Measurements from ENCODE around the gene HOXD8. TPM values are rescaled to one million over a fixed set of nuclear protein-coding genes. Genes with fewer than 3 reads are reported as not detected.

HOXD8 gene
- total RNA-seq = 0.88 and 2.2 TPM in 2 replicates
- polyA plus RNA-seq (2012) = 2.3 TPM

DNA sequence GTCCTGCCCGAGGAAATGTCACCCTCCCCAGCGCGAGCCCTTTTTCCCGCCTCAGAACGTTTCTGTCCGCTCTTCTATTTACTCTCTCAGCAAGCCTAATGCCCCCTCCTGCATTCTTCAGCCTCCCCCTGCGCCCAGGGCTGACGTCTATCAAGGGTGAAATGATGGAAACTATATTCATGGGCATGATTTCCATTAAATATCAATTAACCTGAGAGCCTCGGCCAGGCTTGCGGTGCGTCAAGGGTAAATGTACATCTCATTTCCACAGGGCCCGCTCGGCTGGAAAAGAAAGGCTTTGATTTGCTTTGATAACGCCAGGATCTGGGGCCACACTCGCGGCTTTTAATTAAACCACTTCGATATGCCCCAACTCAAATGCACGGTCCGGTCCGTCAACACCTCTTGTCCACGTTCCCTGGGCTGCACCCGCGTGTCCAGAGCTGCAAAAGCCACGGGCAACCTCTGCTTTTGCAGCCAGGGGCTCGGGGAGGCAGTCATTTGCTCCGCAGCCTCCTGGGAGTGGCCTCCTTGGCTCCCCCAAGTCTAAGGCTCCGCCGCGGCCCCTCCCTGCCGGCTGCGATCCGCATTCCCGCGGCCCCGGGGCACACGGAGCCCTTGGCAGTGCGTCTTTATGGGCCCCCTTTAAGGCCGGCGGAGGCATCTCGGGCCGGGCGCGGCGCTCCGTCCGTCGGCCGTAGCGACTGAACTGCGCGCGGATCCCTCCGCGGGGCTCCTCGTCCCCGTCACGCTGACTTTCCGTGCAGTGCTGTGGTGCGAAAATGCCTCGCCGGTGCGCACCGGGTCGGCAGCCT lies at the start of gene HOXD8:
Gene HOXD8, plus strand, starts transcription at position 724 of the 815 bp plus-strand sequence. CDS start 662 bp downstream, outside the sequence.
- peak; percentile 52 for DNase-seq (ENCODE audit: low read depth)

GRCh38 chr2:176079831-176080539 lies 49.5 kb upstream of the HOXD8 start:
- peak; percentile 42 for DNase-seq (ENCODE audit: low read depth)

DNA sequence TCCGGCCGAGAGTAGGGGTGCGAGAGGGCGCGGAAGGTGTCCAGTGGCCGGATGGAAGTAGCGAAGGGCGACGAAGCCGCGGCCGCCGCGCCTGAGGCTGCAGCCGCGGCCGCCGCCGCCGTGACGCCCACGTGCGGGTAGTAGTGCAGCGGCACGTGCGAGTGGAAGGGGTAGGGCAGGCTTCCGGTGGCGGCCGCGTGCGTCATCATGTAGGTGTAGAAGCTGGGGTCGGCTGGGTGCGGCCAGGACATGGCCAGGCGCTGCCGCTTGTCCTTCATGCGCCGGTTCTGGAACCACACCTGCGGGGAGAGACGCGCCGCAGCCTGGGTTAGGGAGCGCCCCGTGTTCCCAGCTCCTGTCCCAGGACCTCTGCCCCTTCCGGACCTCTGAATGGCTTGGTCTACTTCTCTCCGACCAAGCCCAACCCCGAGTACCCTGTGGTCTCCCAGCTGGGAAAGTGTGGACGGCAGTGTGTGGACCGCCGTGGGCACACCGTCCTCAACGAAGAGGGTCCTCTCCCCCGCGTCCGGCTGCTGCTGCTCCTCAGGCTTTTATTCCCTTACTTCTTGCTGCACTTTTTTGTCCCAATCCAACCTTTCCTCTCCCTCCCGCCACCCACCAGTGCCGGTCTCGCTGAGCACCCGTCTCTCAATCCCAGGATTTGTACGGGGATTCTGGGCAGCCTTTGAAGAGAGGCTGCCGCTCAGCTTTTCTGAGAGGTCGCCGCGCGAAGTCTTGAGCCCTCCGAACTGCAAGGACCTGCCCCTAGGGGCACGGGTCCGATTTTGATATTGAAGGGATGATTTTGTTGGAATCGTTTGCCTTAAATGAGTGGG lies 48.7 kb upstream of the HOXD8 start:
- no peak for DNase-seq (ENCODE audit: low read depth)

DNA sequence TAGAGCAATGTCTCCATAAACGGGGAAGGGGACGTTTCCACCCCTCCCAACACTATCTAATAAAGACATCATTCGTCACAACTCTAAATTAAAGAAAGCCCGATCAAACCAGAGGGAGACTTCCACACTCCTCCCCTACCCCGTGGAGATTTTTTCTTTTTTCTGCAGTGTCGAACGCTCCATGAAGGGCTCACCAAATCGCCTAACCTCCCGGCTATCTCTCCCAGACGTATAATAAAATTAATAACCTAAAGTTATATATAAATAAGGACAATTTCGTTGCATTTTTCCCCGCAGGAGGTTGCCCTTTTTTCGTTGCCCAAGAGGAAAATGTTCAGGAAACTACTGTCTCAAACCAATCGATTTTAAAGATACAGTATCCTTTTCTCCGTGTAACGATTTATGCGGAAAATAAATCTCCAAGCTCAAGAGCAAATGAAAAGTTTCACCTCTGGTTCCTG lies 48.1 kb upstream of the HOXD8 start:
- DNase-seq (ENCODE audit: low read depth) = no peak

- no peak for DNase-seq (ENCODE audit: low read depth)
These were observed 47.5 kb upstream of the HOXD8 start for GRCh38 chr2:176081837-176082524.

DNA sequence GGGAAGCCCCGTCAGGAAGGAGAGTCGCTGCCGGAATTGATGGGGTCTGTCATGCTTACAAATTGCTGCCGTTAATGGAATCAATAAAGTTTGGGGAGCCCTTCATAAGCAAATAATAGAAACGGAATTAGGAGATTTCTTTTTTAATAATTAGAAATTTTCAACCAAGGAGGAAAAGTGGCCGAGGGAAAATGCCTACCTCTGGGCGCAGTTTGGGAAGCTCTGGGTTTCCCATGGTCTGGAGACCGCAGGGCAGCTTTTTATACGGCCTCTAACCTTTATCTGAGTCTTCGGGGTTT lies 47.0 kb upstream of the HOXD8 start:
- DNase-seq (ENCODE audit: low read depth) = no peak

- DNase-seq (ENCODE audit: low read depth) = no peak
These were observed 46.4 kb upstream of the HOXD8 start for GRCh38 chr2:176082824-176083751.

- DNase-seq (ENCODE audit: low read depth) = no peak
These were observed 45.7 kb upstream of the HOXD8 start, which contains the start of gene EVX2 for GRCh38 chr2:176083796-176084261. Gene EVX2, minus strand, starts transcription at chr2:176083962. Its CDS starts 186 bp downstream, at chr2:176083776.

DNA sequence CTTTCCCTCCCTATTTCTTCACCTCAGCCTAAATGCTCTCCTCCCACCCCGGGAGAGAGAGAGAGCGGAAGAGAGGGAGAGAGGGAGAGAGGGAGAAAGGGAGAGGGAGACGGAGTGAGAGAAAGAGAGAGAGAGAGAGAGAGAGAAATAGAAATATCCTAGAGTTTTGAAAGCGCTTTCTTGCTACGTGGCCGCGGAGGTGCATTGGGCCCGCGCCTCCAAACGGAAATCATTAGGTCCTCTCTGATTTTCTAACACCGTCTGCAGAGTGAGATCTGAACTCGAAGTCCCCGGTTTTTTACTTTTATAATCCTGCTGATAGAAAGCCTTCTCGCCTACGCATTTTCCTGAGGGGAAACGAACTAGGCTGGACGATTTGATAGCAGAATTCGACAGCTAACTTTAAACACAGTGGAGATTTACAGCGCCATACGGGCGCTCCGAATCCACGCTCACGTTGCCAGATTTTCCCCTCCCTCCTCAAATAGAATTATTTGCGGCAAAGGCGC lies 44.8 kb upstream of the HOXD8 start:
- no peak for DNase-seq (ENCODE audit: low read depth)

DNA sequence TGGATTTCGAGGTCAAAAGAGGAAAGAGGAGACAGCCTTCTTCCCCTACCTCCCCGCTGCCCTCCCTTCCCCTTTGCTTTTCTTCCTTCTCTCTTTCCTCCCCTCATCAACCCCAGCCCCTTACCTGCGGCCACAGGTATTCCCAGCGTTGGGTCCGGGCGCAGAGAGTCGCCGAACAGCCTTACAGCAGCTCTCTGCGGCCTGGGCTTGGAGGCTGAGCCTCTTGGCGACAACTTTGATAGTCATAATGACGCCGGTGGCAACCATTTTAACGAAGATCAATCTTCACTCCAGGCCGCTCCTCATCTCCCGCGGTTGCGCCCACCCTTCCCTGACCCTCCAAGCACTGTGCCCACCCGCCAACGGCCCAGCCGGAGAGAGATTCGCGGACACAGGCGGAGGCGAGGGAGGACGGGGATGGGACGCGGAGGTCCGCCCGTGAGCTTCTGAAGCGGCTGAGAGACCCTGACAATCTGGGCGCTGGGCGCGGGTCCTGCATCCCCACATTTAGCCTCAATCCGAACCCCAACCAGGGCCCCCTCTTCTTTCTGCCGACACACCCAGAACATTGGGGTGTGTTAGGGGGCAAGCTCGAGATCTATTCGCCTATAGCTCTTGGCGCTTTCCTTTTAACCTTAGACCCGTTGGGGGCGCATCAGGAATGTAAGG lies 44.3 kb upstream of the HOXD8 start:
- no peak for DNase-seq (ENCODE audit: low read depth)

DNA sequence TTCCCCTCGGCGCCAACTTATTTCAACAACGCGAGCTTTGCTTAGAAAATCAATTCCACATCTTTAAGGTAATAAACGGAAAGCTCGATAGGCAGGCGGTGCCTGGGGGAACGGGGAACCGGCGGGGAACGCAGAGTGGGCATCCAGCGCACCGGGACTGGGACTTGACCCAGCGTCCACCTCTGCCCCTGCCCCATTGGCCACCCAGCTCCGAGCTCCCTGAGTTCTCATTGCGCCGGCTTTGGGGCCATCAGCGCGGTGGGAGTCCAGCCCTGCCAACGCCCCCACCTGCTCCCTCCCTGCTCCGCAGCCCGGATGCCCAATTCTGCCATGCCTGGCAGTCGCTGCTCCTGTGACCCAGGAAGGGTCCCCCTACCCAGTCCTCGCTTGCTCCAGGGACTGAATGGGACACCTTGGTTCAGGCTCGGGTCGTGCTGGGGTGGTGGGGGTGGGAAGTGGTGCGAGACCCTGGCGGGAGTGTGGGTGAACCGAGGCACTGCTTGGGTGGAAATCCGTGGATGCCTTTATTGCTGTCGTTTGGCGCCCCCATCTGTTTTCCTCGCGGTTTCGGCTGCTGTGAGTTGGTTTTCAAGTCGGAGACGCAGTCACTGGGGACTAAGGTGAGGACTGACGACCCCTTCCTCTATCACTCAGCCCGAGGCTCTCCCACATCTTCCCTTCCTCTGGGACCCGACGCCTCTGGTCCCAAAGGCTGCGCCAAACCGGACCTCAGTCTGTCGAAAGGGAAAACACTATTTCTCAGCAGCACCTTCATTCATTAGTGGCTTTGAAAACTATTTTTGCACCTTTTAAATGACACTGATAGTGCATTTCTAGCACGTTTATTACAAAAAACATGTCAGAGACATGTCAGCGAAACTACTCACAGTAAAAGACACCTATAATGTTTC lies 43.4 kb upstream of the HOXD8 start:
- peak; percentile 55 for DNase-seq (ENCODE audit: low read depth)

- DNase-seq (ENCODE audit: low read depth) = no peak
These were observed 42.0 kb upstream of the HOXD8 start for GRCh38 chr2:176087330-176088047.

DNA sequence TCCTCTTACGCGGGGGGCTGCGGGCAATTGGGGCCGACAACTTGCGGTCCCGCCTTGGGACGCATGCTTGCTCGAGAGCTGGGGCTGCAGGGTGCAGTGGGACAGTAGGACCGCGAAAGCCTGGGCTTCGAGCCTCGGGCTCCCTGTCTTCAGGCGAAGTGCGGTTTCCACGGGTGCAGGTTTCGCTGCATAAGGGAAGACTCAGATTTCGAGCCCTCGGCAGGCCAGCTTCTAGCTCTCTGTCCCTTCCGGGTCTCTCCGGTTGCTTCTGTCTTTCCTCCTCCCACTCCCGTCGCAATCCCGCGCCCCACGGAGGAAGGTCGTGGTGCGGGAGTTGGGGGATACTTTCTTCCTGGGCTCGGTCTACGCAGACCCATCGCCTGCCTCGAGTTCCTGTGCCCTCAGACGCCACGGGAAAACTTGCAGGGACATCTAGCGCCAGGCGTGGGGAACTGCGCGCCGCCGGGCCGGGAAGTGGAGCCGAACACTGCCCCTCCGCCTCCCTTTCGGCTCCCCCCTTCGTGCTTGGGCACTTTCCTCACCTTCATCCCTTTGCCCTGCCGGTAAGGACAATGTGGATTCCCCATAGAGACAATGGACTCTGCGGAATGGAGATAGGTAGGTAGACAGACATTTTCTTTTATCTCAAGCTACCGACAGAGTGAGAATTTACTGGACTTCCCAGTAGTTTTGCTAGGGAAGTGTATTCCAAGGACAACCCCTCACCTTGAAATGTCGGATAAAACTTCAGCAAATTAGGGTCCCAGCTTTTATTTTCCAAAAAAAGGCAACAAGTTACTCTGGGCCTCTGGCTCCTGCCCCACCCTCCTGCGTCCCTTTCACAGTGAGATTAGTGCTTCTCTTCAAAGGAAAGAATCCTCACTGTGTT lies 41.2 kb upstream of the HOXD8 start:
- DNase-seq (ENCODE audit: low read depth) = peak; percentile 44

DNA sequence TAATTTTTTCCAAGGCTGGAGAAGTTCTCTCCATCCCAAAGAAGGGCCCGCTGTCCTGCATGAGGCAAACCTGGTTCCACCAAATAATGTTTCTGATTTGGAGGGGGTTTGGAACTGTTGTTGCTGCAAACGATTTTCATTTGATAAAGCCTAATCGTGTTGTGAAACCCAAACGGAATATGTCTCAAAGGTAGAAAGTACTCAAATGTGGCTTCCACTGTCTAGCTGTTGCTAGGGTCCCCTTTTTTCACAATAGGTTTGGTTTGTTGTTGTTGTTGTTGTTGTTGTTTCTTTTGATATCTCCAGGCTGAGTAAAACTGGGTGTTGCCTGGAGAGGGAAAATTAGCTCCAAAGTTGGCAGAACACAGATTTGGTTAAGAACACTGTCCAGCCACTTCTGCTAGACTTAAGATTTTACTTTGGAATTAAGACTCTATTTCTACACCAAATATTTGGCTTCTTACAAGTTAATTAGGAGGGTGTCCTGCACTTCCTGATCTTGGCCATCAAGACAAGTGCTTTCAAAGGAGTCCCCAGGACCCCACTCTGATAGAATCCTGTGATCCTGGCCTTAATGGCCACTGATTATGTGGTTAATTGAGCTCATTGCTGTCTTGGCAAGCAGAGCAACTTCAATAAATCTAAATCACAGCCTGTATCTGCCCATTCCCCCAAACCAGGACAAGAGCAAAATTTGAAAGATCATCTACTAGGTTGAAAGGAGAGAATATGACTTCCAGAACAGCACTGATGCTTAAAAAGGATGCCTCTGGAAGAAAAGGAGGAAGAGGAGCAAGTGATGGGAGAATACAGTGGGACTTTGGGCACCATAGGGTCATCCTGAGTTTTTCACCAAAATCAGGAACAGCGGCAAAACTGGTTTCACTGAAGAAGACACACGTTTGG lies 40.3 kb upstream of the HOXD8 start:
- DNase-seq (ENCODE audit: low read depth) = no peak

DNA sequence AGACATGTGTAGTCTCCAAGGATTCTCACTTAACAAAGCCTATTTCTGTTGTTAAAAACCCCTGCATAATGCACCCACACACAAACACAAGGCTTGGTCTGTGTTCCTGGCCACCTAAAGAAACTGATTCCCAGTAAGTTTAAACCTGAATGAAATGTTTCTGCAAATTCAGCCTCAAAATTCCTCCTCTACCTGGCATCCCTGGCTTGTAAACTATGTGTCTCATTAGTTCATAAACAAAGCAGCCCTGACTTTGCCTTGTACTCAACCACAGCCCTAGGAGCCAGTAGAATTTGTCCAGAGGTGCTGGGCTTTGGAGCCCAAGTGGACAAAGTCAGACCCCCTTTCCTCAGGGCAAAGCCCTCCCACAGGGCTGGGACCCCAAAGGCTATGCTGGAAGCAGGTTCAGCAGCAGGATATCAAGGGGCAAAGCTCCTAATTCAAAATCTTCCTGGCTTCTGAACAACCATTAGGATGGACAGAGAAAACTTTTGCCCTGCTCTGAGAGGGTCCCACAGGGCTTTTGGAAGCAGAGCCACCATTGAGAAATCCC lies 39.6 kb upstream of the HOXD8 start:
- no peak for DNase-seq (ENCODE audit: low read depth)
